ENCODE data around the gene DGKI. TPM values are rescaled to one million over a fixed set of nuclear protein-coding genes. Genes with fewer than 3 reads are reported as not detected.

Gene DGKI
- total RNA-seq, 1 donor from 2014 or later = 1.3 TPM

- Histone ChIP-seq H3K9me3 (replicated peaks) (no peaks in the 10 kb centered on the region), H3K4me3 (no peak overlapping the region), H3K27me3 (ENCODE audit: low read depth) (peaks cover 4% of the 10 kb centered on the region), H3K27ac (replicated peaks) (no peak overlapping the region), H3K36me3 (no peaks in the 10 kb centered on the region), H3K4me1 (no peaks in the 10 kb centered on the region)
- TF ChIP-seq CTCF (IDR thresholded peaks at IDR 0.05; ENCODE audit: borderline replicate concordance) = no peak
- no peak for DNase-seq
- intact Hi-C loops (cut with micrococcal nuclease) = no loop called here
Measured at GRCh38 chr7:137757146-137757925, 89.4 kb downstream of the DGKI start.

- DNase-seq = no peak
- H3K36me3 ChIP-seq = no peaks in the 10 kb centered on the region
- intact Hi-C loops (cut with micrococcal nuclease) = no loop called here
- H3K27ac ChIP-seq (replicated peaks) = no peak overlapping the region
- TF ChIP-seq CTCF (IDR thresholded peaks at IDR 0.05; ENCODE audit: borderline replicate concordance) = no peak
- peaks cover 4% of the 10 kb centered on the region for H3K27me3 ChIP-seq (ENCODE audit: low read depth)
- H3K4me3 ChIP-seq = no peak overlapping the region
- no peaks in the 10 kb centered on the region for H3K4me1 ChIP-seq
- no peaks in the 10 kb centered on the region for H3K9me3 ChIP-seq (replicated peaks)
Measured at GRCh38 chr7:137755846-137756651, 90.7 kb downstream of the DGKI start.

- no peak for TF ChIP-seq CTCF (IDR thresholded peaks at IDR 0.05; ENCODE audit: borderline replicate concordance)
- no peak for DNase-seq
- H3K4me3 ChIP-seq = no peak overlapping the region
- peaks cover 4% of the 10 kb centered on the region for H3K27me3 ChIP-seq (ENCODE audit: low read depth)
- H3K27ac ChIP-seq (replicated peaks) = no peak overlapping the region
- no peaks in the 10 kb centered on the region for H3K4me1 ChIP-seq
- no peaks in the 10 kb centered on the region for H3K36me3 ChIP-seq
- intact Hi-C loops (cut with micrococcal nuclease) = no loop called here
- H3K9me3 ChIP-seq (replicated peaks) = no peaks in the 10 kb centered on the region
Measured at GRCh38 chr7:137755427-137755826, 91.3 kb downstream of the DGKI start.

GRCh38 chr7:137753948-137754851, 92.6 kb downstream of the DGKI start:
- H3K4me1 ChIP-seq = no peaks in the 10 kb centered on the region
- no peaks in the 10 kb centered on the region for H3K36me3 ChIP-seq
- no peak for DNase-seq
- TF ChIP-seq CTCF (IDR thresholded peaks at IDR 0.05; ENCODE audit: borderline replicate concordance) = no peak
- intact Hi-C loops (cut with micrococcal nuclease) = no loop called here
- no peak overlapping the region for H3K27ac ChIP-seq (replicated peaks)
- peak overlapping the region; percentile 31 for H3K4me3 ChIP-seq
- no peaks in the 10 kb centered on the region for H3K9me3 ChIP-seq (replicated peaks)
- H3K27me3 ChIP-seq (ENCODE audit: low read depth) = no peaks in the 10 kb centered on the region

- H3K9me3 ChIP-seq (replicated peaks) = no peaks in the 10 kb centered on the region
- no peaks in the 10 kb centered on the region for H3K36me3 ChIP-seq
- no peak overlapping the region for H3K4me3 ChIP-seq
- DNase-seq = no peak
- TF ChIP-seq CTCF (IDR thresholded peaks at IDR 0.05; ENCODE audit: borderline replicate concordance) = no peak
- intact Hi-C loops (cut with micrococcal nuclease) = no loop called here
- H3K27me3 ChIP-seq (ENCODE audit: low read depth) = no peaks in the 10 kb centered on the region
- H3K27ac ChIP-seq (replicated peaks) = no peak overlapping the region
- no peaks in the 10 kb centered on the region for H3K4me1 ChIP-seq
Measured at GRCh38 chr7:137753575-137753947, 93.2 kb downstream of the DGKI start.

All from left ventricle myocardium inferior (tissue), 1 donor.